Measurements from ENCODE around the gene HNRNPU.

The HNRNPU gene

GRCh38 chr1:244864253-244865027, at the start of gene HNRNPU:
TSS of gene HNRNPU (minus strand) at chr1:244864543. CDS start at chr1:244864307, 236 bp downstream.
- H3K4me3 ChIP-seq (replicated peaks; ENCODE audit: low read depth, low read length), result peak within 1 kb of the TSS; percentile 95
- TF ChIP-seq, protein P1, sequence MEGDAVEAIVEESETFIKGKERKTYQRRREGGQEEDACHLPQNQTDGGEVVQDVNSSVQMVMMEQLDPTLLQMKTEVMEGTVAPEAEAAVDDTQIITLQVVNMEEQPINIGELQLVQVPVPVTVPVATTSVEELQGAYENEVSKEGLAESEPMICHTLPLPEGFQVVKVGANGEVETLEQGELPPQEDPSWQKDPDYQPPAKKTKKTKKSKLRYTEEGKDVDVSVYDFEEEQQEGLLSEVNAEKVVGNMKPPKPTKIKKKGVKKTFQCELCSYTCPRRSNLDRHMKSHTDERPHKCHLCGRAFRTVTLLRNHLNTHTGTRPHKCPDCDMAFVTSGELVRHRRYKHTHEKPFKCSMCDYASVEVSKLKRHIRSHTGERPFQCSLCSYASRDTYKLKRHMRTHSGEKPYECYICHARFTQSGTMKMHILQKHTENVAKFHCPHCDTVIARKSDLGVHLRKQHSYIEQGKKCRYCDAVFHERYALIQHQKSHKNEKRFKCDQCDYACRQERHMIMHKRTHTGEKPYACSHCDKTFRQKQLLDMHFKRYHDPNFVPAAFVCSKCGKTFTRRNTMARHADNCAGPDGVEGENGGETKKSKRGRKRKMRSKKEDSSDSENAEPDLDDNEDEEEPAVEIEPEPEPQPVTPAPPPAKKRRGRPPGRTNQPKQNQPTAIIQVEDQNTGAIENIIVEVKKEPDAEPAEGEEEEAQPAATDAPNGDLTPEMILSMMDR (IDR thresholded peaks at IDR 0.05; ENCODE audit: low read length, missing control alignments), result peak; percentile 16
- peak; percentile 98 for DNase-seq (ENCODE audit: low read depth)

- no peak for DNase-seq (ENCODE audit: low read depth)
- H3K4me3 ChIP-seq (replicated peaks; ENCODE audit: low read depth, low read length), result no peak overlapping the region
- TF ChIP-seq, protein P1 (IDR thresholded peaks at IDR 0.05; ENCODE audit: low read length, missing control alignments), result no peak
Observed at GRCh38 chr1:244913806-244914205, 49.5 kb upstream of the HNRNPU start.

GRCh38 chr1:244904119-244904518, 39.8 kb upstream of the HNRNPU start:
- DNase-seq (ENCODE audit: low read depth), result no peak
- TF ChIP-seq, protein P1 (IDR thresholded peaks at IDR 0.05; ENCODE audit: low read length, missing control alignments), result no peak
- H3K4me3 ChIP-seq (replicated peaks; ENCODE audit: low read depth, low read length), result no peak overlapping the region

DNA sequence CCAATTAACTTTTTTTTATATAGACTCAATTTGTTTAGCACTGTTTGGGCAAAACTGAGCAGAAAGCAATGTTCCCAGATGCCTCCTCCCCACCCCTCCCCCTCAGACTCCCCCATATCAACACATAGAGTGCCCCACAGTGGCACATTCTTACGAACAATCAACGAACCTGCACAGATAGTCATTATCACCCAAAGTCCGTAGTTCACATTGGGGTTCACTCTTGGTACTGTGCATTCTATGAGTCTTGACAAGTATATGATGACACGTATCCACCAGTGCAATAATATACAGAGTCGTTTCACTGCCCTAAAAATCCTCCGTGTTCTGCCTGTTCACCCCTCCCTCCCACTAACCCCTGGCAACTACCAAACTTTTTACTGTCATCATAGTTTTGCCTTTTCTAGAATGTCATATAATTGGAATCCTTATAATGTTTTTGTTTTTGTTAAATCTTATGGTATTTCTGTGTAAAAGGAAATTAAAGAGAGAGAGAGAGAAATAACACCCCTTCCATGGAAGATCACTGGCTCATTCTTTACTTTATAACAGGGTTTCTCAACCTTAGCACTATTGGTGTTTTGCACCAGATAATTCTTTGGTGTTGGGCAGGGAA, 37.2 kb upstream of the HNRNPU start:
- TF ChIP-seq, protein P1 (IDR thresholded peaks at IDR 0.05; ENCODE audit: low read length, missing control alignments), result no peak
- no peak overlapping the region for H3K4me3 ChIP-seq (replicated peaks; ENCODE audit: low read depth, low read length)
- no peak for DNase-seq (ENCODE audit: low read depth)

- H3K4me3 ChIP-seq (replicated peaks; ENCODE audit: low read depth, low read length), result no peak overlapping the region
- TF ChIP-seq, protein P1 (IDR thresholded peaks at IDR 0.05; ENCODE audit: low read length, missing control alignments), result no peak
- DNase-seq (ENCODE audit: low read depth), result no peak
Observed at GRCh38 chr1:244897476-244898254, 33.3 kb upstream of the HNRNPU start.

DNA sequence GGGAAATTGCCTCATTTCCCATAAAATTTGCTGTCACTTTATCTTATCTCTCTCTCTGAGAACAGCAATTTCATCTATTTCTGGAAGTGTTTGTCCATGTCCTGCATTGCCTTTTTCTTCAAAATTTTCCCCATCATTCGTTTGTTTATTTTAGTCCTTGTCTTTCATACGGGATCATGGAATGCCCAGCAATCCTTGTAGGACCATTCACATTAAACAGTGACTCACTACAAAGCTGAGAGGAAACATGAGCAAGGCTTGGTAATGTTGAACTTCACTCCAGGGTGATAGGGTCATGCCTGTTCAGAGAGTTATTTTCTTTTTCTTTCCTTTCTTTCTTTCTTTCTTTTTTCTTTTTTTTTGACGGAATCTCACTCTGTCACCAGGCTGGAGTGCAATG, 32.2 kb upstream of the HNRNPU start:
- no peak overlapping the region for H3K4me3 ChIP-seq (replicated peaks; ENCODE audit: low read depth, low read length)
- TF ChIP-seq, protein P1 (IDR thresholded peaks at IDR 0.05; ENCODE audit: low read length, missing control alignments), result no peak
- peak; percentile 73 for DNase-seq (ENCODE audit: low read depth)

Measured in fibroblast of pulmonary artery (primary cell).